NCI-H748 (cell line): ENCODE data around the gene MAN2A1.

Experiments
- DNase-seq: peaks from one replicate; lab custom pipeline; 2025; ENCODE audit not compliant: unreplicated experiment; lab: John Stamatoyannopoulos, UW

MAN2A1 gene

DNA sequence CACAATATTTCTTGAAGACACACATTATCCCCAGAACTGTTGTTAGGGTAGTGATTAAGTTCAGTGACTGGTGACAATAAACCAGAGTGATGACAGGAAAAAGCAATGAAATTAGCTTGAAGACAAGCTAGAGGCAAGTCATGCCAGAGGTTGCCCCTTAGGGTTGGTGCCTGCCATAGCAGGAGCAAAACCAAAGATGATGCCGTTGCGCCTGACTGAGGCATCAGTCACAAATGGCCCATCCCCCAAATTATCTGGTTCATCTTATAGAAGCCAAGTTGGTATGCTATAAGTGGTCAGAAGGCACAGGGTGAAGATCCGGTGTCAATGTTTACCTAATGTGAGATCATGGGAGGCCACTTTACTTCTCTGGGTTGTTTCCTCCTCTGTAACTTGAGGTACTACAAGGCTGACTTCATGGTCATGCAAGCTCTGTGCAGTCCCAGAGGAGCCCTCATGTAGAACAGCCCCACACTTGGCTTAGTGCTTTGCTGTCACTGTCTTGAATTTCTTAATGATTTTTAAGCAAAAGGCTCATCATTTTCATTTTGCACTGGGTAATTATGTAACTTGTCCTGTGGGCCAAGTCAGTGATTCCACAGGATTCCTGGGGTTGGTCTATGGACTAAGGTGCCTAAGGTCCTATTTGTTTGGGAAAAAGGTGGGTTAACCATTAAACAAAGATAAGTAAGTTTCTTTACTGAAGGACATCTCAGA lies 211.3 kb downstream of the MAN2A1 start:
- DNase-seq: no peak

DNA sequence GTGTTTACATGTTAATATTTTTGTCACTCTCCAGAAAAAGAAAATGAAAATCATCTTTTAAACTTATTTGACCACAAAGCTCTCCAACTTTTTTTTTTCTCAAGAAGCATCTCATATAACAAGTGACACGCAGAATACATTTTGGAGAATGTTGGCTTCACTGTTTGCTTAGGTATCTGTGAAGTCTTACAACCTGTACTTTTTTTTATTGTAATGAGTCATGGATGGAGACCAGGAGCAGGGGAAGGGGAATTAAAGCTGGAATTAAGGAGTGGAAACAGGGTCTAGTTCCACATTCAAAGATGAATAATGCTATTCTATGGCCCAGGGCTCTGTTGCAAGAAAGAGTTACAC lies 211.9 kb downstream of the MAN2A1 start:
- no peak for DNase-seq

DNA sequence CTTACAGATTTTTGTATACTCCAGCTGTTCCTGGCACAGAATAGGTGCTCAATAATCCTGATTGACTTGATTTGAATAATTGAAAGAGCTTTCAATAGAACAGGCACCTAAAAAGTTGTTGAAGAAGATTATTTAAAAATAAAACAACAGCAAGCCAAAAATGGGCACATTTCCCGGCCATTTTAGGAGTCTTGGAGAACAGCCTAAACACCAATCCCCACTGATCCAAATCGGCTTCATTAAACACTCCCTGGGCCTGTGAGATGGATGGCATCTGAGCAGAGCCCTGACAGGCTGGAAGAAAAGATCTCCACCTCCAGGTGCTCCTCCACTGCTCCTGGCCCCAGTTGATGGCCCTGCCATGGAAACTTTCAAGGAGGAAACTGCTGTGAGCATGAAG lies 213.3 kb downstream of the MAN2A1 start:
- DNase-seq: no peak

DNA sequence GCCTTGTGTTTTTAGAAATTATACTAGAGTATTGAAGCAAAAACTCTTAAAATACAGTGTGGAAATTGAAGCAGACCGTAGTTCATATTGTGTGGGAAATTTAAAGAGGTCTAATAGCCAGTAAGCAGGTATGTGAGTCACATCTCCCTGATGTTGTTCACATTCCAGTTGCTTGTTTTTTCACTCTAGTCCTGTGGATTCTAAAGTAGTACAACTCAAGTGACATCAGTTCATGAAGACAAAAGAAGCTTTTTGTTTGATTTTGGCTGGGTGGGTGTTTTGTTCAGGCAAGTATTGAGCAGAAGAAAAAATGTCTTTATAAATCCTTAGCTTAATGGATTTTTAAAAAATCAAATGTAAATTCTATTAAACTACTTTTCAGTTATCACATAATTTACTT lies 216.2 kb downstream of the MAN2A1 start:
- DNase-seq: no peak

DNA sequence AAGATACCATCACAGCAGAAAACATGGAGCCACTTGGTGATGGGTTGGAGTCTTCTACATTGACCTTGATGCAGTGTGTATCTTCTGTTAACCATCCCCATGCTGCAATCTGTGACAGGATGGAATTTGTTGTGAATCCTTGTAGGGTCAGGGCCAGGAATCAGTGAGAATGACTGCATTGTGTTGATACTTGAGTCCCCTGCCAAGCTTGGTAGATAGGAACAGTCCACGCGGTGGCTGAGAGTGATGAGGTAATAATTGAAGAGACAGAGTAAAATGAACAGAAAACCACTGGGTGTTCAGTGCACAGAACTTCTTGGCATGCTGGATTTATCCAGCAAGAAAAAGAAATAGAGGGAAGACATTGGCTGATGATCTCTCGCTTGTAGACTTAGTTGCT lies 217.5 kb downstream of the MAN2A1 start:
- DNase-seq: no peak

DNA sequence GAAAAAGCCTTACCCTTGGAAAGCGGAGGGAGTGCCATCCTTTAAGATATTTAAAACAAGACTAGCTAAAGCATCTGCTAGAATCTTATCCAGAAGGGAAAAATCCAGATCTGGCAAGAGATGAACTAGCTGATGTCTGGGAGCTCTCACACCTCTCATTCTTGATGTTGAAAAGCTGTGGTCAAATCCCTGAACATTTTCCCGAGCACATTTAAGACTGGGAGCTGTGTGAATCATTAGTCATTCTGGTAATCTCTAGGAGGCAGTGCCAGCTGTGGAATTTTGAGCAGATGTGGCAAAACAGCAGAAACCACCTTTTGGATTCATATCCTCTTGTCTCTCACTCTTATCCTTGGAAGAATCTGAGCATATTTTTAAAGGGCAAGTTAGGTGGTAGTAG lies 218.0 kb downstream of the MAN2A1 start:
- no peak for DNase-seq

DNA sequence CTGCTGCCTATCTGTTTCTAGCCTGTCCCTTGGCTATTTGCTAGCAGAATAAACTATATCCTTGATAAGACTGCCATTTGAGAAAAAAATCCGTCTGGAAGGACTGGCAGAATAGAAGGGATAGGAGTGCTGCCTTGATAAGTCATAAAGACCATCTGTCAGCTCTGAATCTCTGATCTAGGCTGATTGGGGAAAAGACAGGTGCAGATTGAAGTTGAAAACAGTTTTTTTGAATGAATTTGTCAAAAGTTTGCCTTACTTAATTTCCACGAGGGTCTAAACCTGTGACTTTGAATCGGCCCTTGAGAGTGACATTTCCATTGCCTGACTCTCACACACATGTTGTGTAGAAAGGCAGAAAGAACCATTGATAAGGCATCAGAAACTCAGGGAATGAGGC lies 218.6 kb downstream of the MAN2A1 start:
- no peak for DNase-seq

DNA sequence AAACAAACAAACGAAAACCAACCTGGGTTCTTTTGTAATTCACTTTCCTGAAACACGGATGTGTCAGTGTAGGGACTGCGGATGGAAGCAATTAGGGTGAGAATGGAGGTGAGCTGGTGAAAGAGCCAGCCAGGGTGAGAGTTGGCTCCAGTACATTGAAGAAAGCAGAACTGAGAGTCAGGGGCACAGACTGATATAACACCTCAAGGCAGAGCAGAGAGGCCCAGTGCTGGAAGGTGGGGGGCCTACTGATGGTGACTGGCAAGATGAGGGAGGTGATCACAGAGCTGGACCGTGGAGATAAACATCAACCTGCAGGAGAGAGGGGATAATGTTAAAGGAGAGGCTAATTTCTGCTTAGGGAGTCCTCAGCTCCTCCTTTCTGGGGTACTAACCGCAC lies 221.1 kb downstream of the MAN2A1 start:
- no peak for DNase-seq

DNA sequence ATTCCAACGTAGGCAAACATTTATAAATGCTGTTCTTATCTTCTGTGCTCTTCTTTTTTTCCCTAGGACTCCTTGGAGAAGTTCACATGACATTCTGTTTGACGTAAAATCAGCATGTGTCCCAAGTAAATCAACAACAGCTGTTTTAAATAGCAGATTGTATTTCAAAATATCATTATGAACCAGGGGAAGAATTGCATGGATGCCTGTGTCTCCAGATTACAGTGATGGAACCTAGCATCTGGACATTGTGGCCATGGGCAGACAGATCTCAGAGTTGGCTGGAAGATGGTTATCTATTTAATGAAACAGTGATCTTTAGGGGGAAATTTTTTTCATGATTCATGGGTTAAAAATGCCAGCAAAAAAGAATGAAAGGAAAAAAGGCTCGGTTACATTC lies 222.0 kb downstream of the MAN2A1 start:
- no peak for DNase-seq

DNA sequence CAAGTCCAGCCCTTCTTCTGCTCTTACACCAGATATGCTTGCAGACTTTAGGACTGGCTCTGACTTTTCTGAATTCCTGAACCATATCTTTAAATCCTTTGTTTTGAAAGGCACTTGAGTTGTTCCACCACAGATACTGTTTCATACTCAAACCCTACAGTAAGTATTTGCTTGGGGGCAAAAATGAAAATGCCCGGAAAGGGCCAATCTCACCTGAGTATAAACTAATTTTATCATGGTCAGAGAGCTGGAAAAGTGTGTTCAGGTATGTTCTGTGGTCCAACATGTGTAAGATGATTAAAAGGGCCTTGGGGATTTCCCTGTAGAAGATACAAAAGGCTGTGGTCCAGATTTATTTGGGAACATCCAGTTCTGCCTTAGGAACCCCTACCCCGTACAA lies 225.2 kb downstream of the MAN2A1 start:
- no peak for DNase-seq

DNA sequence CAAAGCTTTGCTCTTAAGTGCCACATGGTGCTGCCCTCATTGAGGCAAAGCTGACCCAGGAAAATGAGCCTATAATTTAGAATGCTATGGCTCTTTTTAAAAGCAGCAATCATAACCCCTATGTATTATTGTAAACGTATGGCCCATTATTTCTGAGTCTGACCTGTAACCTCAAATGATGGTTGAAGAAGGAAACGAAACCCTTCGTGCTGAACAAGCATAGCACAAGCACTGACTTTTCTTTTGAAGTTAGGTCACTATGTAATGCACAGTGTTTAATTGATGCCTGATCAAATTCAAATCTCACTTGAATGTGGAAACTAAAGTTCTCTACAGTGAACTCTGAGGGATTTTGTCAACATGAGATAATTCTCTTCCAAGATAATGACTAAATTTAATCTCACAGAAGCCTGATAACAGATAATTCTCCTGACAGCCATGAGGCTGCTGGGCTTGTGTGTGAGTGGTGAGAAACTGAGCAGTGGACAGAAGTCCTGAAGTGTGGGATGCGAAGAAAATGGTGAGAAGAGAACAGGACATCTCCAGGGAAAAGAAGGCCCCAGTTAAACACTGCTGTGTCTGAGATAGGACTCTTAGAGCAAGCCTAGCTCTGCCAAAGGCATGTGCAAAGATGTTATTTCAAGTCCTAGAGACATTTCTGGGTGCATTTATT lies 226.9 kb downstream of the MAN2A1 start:
- no peak for DNase-seq
